ENCODE data around the gene LRRC3C.
"Not testable (repeated sequence)": the region's sequence is repeated elsewhere in the genome, so short reads cannot be mapped to it uniquely, and the experiment has no call there.

Gene LRRC3C

GRCh38 chr17:39924691-39925055 is 2.9 kb upstream of the LRRC3C start:
- no peak for DNase-seq

GRCh38 chr17:39925282-39926134 is 2.0 kb upstream of the LRRC3C start:
- no peak for DNase-seq

- DNase-seq, result no peak
Observed at GRCh38 chr17:39926135-39926587, 1.4 kb upstream of the LRRC3C start.

- DNase-seq, result no peak
Observed at GRCh38 chr17:39926588-39927100, 888 bp upstream of the LRRC3C start.

GRCh38 chr17:39927929-39928857 is 661 bp downstream of the LRRC3C start:
- DNase-seq, result no peak

GRCh38 chr17:39928858-39929645 is 1.5 kb downstream of the LRRC3C start:
- DNase-seq, result no peak

GRCh38 chr17:39929646-39930407 is 2.3 kb downstream of the LRRC3C start:
- no peak for DNase-seq

GRCh38 chr17:39933912-39934311 is 6.4 kb downstream of the LRRC3C start:
- DNase-seq, result no peak

GRCh38 chr17:39934324-39934723 is 6.8 kb downstream of the LRRC3C start:
- DNase-seq, result no peak

- no peak for DNase-seq
Observed at GRCh38 chr17:39935909-39936308, 8.4 kb downstream of the LRRC3C start.

GRCh38 chr17:39937447-39937846 is 9.9 kb downstream of the LRRC3C start:
- no peak for DNase-seq

- no peak for DNase-seq
Observed at GRCh38 chr17:39938140-39938869, 10.8 kb downstream of the LRRC3C start.

GRCh38 chr17:39939106-39939505 is 11.6 kb downstream of the LRRC3C start:
- no peak for DNase-seq

GRCh38 chr17:39939588-39940419 is 12.3 kb downstream of the LRRC3C start:
- no peak for DNase-seq

- DNase-seq, result no peak
Observed at GRCh38 chr17:39943702-39944392, 16.3 kb downstream of the LRRC3C start.

- no peak for DNase-seq
Observed at GRCh38 chr17:39944393-39944711, 16.8 kb downstream of the LRRC3C start.

GRCh38 chr17:39946551-39947330 is 19.2 kb downstream of the LRRC3C start:
- no peak for DNase-seq

GRCh38 chr17:39948489-39948828 is 20.9 kb downstream of the LRRC3C start:
- not testable (repeated sequence) for DNase-seq

GRCh38 chr17:39949028-39949427 is 21.5 kb downstream of the LRRC3C start:
- DNase-seq, result no peak
